Astrocyte of the spinal cord (primary cell): ENCODE results near the gene NF1.
A peak's percentile ranks its signal among the peaks of the same experiment; 100 is the strongest.
"Not testable (repeated sequence)": the region's sequence is repeated elsewhere in the genome, so short reads cannot be mapped to it uniquely, and the experiment has no call there.

Experiments
- DNase-seq: peaks from one replicate; pipeline ENCODE4 v3.0.0; 2011; ENCODE audit warnings: low read depth, low spot score
- H3K4me3 ChIP-seq: 2 replicates; pipeline ENCODE4 v1.5.1; 2011; ENCODE audit warnings: low read depth, mild to moderate bottlenecking, low read length, moderate library complexity
- CTCF ChIP-seq: IDR thresholded peaks from 2 replicates; pipeline ENCODE4 v1.5.1; 2012; ENCODE audit warnings: low read depth, mild to moderate bottlenecking, low read length, inconsistent platforms
- in situ Hi-C: cut with HindIII; loops from 2 replicates; pipeline ENCODE4 v1.10.0; 2017; ENCODE audit warnings: low sequenced_read_pairs

The NF1 gene

GRCh38 chr17:31105991-31106390 is 11.2 kb downstream of the NF1 start:
- TF ChIP-seq CTCF = no peak
- in situ Hi-C loops = no loop called here
- H3K4me3 ChIP-seq = no peak overlapping the region
- no peak for DNase-seq

- no peak overlapping the region for H3K4me3 ChIP-seq
- TF ChIP-seq CTCF = no peak
- in situ Hi-C loops = no loop called here
- DNase-seq = no peak
These were observed 16.4 kb downstream of the NF1 start for GRCh38 chr17:31111183-31111582.

- in situ Hi-C loops = no loop called here
- no peak for TF ChIP-seq CTCF
- no peak for DNase-seq
- H3K4me3 ChIP-seq = no peak overlapping the region
These were observed 17.4 kb downstream of the NF1 start for GRCh38 chr17:31112001-31112661.

- in situ Hi-C loops, H3K4me3 ChIP-seq: not testable (repeated sequence)
- DNase-seq = peak; percentile 50
These were observed 18.6 kb downstream of the NF1 start for GRCh38 chr17:31113368-31113767.

- no peak for TF ChIP-seq CTCF
- DNase-seq = no peak
- H3K4me3 ChIP-seq = no peak overlapping the region
- in situ Hi-C loops = no loop called here
These were observed 19.2 kb downstream of the NF1 start for GRCh38 chr17:31113939-31114338.

- TF ChIP-seq CTCF = no peak
- no peak overlapping the region for H3K4me3 ChIP-seq
- peak; percentile 35 for DNase-seq
- in situ Hi-C loops = no loop called here
These were observed 20.3 kb downstream of the NF1 start for GRCh38 chr17:31114956-31115555.

GRCh38 chr17:31116167-31116566 is 21.4 kb downstream of the NF1 start:
- no peak for TF ChIP-seq CTCF
- no peak overlapping the region for H3K4me3 ChIP-seq
- in situ Hi-C loops = no loop called here
- DNase-seq = no peak
